ENCODE results near the gene GTF2A1.

The GTF2A1 gene

DNA sequence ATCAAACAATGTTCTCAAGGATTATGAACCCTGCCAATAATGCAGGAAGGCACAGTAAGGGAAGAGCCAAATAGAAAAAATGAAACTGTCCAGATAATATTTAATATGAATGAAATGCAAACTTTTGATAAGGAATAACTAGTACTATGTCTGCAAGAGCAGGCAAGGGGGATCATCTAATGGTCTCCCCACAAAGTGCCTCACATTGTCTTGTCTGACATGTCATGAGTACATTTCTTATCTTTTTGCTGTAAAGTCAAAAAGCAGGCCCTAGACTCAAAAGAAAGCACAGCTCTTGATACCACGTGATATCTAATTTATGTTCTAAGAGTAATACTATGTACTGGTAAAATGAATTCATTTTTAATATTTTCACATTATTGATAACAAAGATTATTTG, 43.9 kb upstream of the GTF2A1 start:
- no peak for TF ChIP-seq CTCF (IDR thresholded peaks at IDR 0.05; ENCODE audit: low read depth, low read length)
- no peak overlapping the region for H3K27ac ChIP-seq
- H3K27me3 ChIP-seq (ENCODE audit: insufficient read depth, low read depth, severe bottlenecking) = no peaks in the 10 kb centered on the region
- peaks cover 20% of the 10 kb centered on the region for H3K36me3 ChIP-seq
- no peak overlapping the region for H3K4me3 ChIP-seq (ENCODE audit: low read depth, low read length)
- no peaks in the 10 kb centered on the region for H3K9me3 ChIP-seq (ENCODE audit: severe bottlenecking)
- DNase-seq = no peak

DNA sequence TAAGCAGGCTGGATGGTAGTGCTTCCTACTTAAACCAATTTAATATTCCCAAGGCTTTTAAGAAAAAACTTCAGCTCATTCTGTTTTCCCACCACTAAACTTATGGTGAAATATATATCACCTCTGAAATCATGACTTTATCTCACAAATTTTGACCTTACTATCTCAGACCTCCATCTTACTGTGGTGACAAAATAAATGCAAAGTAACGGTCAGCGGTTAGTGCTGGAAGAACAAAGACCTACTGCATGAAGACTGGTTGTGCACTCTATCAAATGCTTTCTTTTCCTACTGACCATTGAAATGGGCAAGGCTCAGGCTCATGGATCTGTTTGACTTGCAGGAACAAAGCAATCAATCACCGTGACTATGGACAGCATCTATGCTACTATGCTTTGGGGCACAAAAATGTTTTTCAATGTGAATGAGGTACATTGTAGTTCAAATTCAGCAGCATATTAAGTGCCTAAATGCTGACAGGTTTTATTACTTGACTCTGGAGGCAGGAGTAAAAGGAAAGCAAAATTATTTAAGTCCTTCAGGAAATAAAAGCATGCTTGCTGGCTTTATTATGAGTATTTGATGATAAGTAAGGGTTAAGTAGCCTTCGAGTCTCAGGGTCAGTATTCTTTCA, 43.1 kb upstream of the GTF2A1 start:
- no peak for TF ChIP-seq CTCF (IDR thresholded peaks at IDR 0.05; ENCODE audit: low read depth, low read length)
- no peak overlapping the region for H3K27ac ChIP-seq

GRCh38 chr14:81261176-81261575, 40.4 kb upstream of the GTF2A1 start:
- no peaks in the 10 kb centered on the region for H3K27me3 ChIP-seq (ENCODE audit: insufficient read depth, low read depth, severe bottlenecking)
- DNase-seq = no peak
- no peak overlapping the region for H3K4me3 ChIP-seq (ENCODE audit: low read depth, low read length)
- H3K9me3 ChIP-seq (ENCODE audit: severe bottlenecking) = no peaks in the 10 kb centered on the region
- no peak overlapping the region for H3K27ac ChIP-seq
- TF ChIP-seq CTCF (IDR thresholded peaks at IDR 0.05; ENCODE audit: low read depth, low read length) = no peak
- peaks cover 4% of the 10 kb centered on the region for H3K36me3 ChIP-seq

More for the DNA sequence above, 43.1 kb upstream of the GTF2A1 start:
- Histone ChIP-seq H3K36me3 (peaks cover 17% of the 10 kb centered on the region), H3K27me3 (ENCODE audit: insufficient read depth, low read depth, severe bottlenecking) (no peaks in the 10 kb centered on the region), H3K9me3 (ENCODE audit: severe bottlenecking) (no peaks in the 10 kb centered on the region), H3K4me3 (ENCODE audit: low read depth, low read length) (no peak overlapping the region)
- no peak for DNase-seq

DNA sequence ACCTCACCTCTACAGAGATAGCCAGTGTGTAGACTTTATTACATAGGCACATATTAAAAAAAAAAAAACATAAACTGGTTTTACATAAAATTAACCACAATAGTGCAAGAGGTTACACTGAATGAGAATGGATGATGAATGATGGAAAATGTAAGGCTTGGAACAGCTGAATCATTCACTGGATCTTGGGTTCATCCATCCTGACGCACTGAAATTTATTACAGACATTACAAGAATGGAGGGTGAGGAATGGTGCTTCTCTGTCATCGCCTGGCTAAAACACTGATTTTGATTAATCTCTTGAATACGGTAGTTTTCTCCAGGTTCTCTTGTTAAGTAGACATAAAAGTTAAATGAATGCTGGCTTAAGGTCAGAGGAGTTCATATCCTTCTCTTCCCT, 40.0 kb upstream of the GTF2A1 start:
- H3K27ac ChIP-seq = no peak overlapping the region
- H3K4me3 ChIP-seq (ENCODE audit: low read depth, low read length) = no peak overlapping the region
- no peak for TF ChIP-seq CTCF (IDR thresholded peaks at IDR 0.05; ENCODE audit: low read depth, low read length)
- no peaks in the 10 kb centered on the region for H3K27me3 ChIP-seq (ENCODE audit: insufficient read depth, low read depth, severe bottlenecking)
- H3K9me3 ChIP-seq (ENCODE audit: severe bottlenecking) = no peaks in the 10 kb centered on the region
- DNase-seq = no peak
- peaks cover 4% of the 10 kb centered on the region for H3K36me3 ChIP-seq

- Histone ChIP-seq H3K4me3 (ENCODE audit: low read depth, low read length) (no peak overlapping the region), H3K36me3 (peaks cover 4% of the 10 kb centered on the region; the same call in 1 of the 2 replicates), H3K27me3 (ENCODE audit: insufficient read depth, low read depth, severe bottlenecking) (no peaks in the 10 kb centered on the region), H3K27ac (no peak overlapping the region), H3K9me3 (ENCODE audit: severe bottlenecking) (no peaks in the 10 kb centered on the region)
- TF ChIP-seq CTCF (IDR thresholded peaks at IDR 0.05; ENCODE audit: low read depth, low read length) = no peak
- DNase-seq = no peak
Measured at GRCh38 chr14:81256289-81256960, 35.7 kb upstream of the GTF2A1 start.
